ENCODE results near the gene BLACAT1.

Gene BLACAT1

GRCh38 chr1:205492774-205493173 is 36.9 kb upstream of the BLACAT1 start:
- TF ChIP-seq CTCF (IDR thresholded peaks at IDR 0.05) = no peak
- no peak overlapping the region for H3K4me2 ChIP-seq (ENCODE audit: low read length)
- no peak overlapping the region for H2AFZ ChIP-seq
- no peaks in the 10 kb centered on the region for H3K27me3 ChIP-seq (ENCODE audit: control insufficient read depth, insufficient read depth, low read length)
- H3K4me1 ChIP-seq = peaks cover 3% of the 10 kb centered on the region
- H3K4me3 ChIP-seq (ENCODE audit: low read depth, low read length) = no peak overlapping the region
- H3K36me3 ChIP-seq (ENCODE audit: control insufficient read depth, insufficient read depth, low read length) = no peaks in the 10 kb centered on the region
- no peaks in the 10 kb centered on the region for H3K9me3 ChIP-seq (ENCODE audit: control insufficient read depth, low read length)
- H3K79me2 ChIP-seq = no peaks in the 10 kb centered on the region
- no peak overlapping the region for H3K27ac ChIP-seq
- no peak overlapping the region for H3K9ac ChIP-seq

- H3K27me3 ChIP-seq (ENCODE audit: control insufficient read depth, insufficient read depth, low read length) = no peaks in the 10 kb centered on the region
These were observed 36.4 kb upstream of the BLACAT1 start for GRCh38 chr1:205492201-205492667.

GRCh38 chr1:205491794-205492193 is 35.9 kb upstream of the BLACAT1 start:
- no peaks in the 10 kb centered on the region for H3K9me3 ChIP-seq (ENCODE audit: control insufficient read depth, low read length)
- no peaks in the 10 kb centered on the region for H3K36me3 ChIP-seq (ENCODE audit: control insufficient read depth, insufficient read depth, low read length)
- H3K27me3 ChIP-seq (ENCODE audit: control insufficient read depth, insufficient read depth, low read length) = no peaks in the 10 kb centered on the region
- no peak overlapping the region for H3K9ac ChIP-seq
- no peak overlapping the region for H2AFZ ChIP-seq
- H3K79me2 ChIP-seq = no peaks in the 10 kb centered on the region
- no peak overlapping the region for H3K4me3 ChIP-seq (ENCODE audit: low read depth, low read length)
- no peak for TF ChIP-seq CTCF (IDR thresholded peaks at IDR 0.05)
- no peak overlapping the region for H3K4me2 ChIP-seq (ENCODE audit: low read length)
- H3K4me1 ChIP-seq = peaks cover 3% of the 10 kb centered on the region
- H3K27ac ChIP-seq = no peak overlapping the region

More at GRCh38 chr1:205492201-205492667, 36.4 kb upstream of the BLACAT1 start:
- Histone ChIP-seq H3K9ac (no peak overlapping the region), H2AFZ (no peak overlapping the region), H3K4me2 (ENCODE audit: low read length) (no peak overlapping the region), H3K4me3 (ENCODE audit: low read depth, low read length) (no peak overlapping the region), H3K4me1 (peaks cover 3% of the 10 kb centered on the region), H3K9me3 (ENCODE audit: control insufficient read depth, low read length) (no peaks in the 10 kb centered on the region), H3K79me2 (no peaks in the 10 kb centered on the region), H3K36me3 (ENCODE audit: control insufficient read depth, insufficient read depth, low read length) (no peaks in the 10 kb centered on the region), H3K27ac (no peak overlapping the region)
- no peak for TF ChIP-seq CTCF (IDR thresholded peaks at IDR 0.05)

- H3K4me2 ChIP-seq (ENCODE audit: low read length) = no peak overlapping the region
- TF ChIP-seq CTCF (IDR thresholded peaks at IDR 0.05) = peak; percentile 76
- H3K9ac ChIP-seq = no peak overlapping the region
- H3K79me2 ChIP-seq = no peaks in the 10 kb centered on the region
- H2AFZ ChIP-seq = no peak overlapping the region
- no peak overlapping the region for H3K4me3 ChIP-seq (ENCODE audit: low read depth, low read length)
- no peaks in the 10 kb centered on the region for H3K27me3 ChIP-seq (ENCODE audit: control insufficient read depth, insufficient read depth, low read length)
- no peaks in the 10 kb centered on the region for H3K9me3 ChIP-seq (ENCODE audit: control insufficient read depth, low read length)
- H3K27ac ChIP-seq = no peak overlapping the region
- H3K36me3 ChIP-seq (ENCODE audit: control insufficient read depth, insufficient read depth, low read length) = no peaks in the 10 kb centered on the region
- H3K4me1 ChIP-seq = peaks cover 13% of the 10 kb centered on the region
These were observed 32.4 kb upstream of the BLACAT1 start for GRCh38 chr1:205488074-205488723.

- no peaks in the 10 kb centered on the region for H3K27me3 ChIP-seq (ENCODE audit: control insufficient read depth, insufficient read depth, low read length)
- H3K79me2 ChIP-seq = no peaks in the 10 kb centered on the region
- H3K4me2 ChIP-seq (ENCODE audit: low read length) = no peak overlapping the region
- no peaks in the 10 kb centered on the region for H3K9me3 ChIP-seq (ENCODE audit: control insufficient read depth, low read length)
- no peaks in the 10 kb centered on the region for H3K36me3 ChIP-seq (ENCODE audit: control insufficient read depth, insufficient read depth, low read length)
- H3K27ac ChIP-seq = no peak overlapping the region
- H3K9ac ChIP-seq = no peak overlapping the region
- TF ChIP-seq CTCF (IDR thresholded peaks at IDR 0.05) = no peak
- no peak overlapping the region for H2AFZ ChIP-seq
- no peak overlapping the region for H3K4me3 ChIP-seq (ENCODE audit: low read depth, low read length)
- H3K4me1 ChIP-seq = peaks cover 13% of the 10 kb centered on the region
These were observed 30.4 kb upstream of the BLACAT1 start for GRCh38 chr1:205486258-205486657.
